ENCODE results near the gene ZC3HAV1. TPM values are rescaled to one million over a fixed set of nuclear protein-coding genes. Genes with fewer than 3 reads are reported as not detected.
"Not testable (repeated sequence)": the region's sequence is repeated elsewhere in the genome, so short reads cannot be mapped to it uniquely, and the experiment has no call there.

ZC3HAV1 gene
- total RNA-seq, 1 donor from 2014 or later = 43.6 TPM

DNA sequence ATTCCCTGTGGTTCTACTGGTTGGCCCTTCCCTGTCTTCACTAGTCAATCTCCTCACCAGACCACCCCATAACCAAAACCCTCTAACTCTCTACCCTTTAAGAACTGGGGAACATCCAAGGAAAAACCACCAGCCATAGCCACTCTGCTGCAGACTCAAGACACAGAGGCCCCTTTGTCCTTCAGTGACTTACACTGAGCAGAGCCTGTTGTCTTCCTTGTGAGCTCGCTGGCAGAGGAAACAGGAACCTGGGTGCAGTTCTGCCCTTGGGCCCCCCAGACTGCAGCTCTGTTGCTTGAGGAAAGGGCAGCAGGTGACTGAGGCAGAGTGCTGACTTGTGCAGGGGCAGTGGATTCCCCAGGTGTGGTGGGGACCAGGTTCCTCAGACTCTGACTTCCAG is 30.6 kb downstream of the ZC3HAV1 start:
- Histone ChIP-seq H3K9me3 (no peaks in the 10 kb centered on the region), H3K36me3 (peaks cover 92% of the 10 kb centered on the region), H3K4me3 (no peak overlapping the region), H3K27me3 (ENCODE audit: low read depth) (no peaks in the 10 kb centered on the region), H3K4me1 (peaks cover 13% of the 10 kb centered on the region), H3K27ac (no peak overlapping the region)
- DNase-seq (no peak), ATAC-seq (no peak)
- TF ChIP-seq, protein P1, sequence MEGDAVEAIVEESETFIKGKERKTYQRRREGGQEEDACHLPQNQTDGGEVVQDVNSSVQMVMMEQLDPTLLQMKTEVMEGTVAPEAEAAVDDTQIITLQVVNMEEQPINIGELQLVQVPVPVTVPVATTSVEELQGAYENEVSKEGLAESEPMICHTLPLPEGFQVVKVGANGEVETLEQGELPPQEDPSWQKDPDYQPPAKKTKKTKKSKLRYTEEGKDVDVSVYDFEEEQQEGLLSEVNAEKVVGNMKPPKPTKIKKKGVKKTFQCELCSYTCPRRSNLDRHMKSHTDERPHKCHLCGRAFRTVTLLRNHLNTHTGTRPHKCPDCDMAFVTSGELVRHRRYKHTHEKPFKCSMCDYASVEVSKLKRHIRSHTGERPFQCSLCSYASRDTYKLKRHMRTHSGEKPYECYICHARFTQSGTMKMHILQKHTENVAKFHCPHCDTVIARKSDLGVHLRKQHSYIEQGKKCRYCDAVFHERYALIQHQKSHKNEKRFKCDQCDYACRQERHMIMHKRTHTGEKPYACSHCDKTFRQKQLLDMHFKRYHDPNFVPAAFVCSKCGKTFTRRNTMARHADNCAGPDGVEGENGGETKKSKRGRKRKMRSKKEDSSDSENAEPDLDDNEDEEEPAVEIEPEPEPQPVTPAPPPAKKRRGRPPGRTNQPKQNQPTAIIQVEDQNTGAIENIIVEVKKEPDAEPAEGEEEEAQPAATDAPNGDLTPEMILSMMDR (IDR thresholded peaks at IDR 0.05) = no peak
- intact Hi-C loops (cut with DNase I) = no loop called here

- TF ChIP-seq, protein P1 (IDR thresholded peaks at IDR 0.05) = no peak
- Histone ChIP-seq H3K9me3 (no peaks in the 10 kb centered on the region), H3K27me3 (ENCODE audit: low read depth) (no peaks in the 10 kb centered on the region), H3K27ac (no peak overlapping the region), H3K36me3 (peaks cover 92% of the 10 kb centered on the region), H3K4me3 (no peak overlapping the region), H3K4me1 (peaks cover 13% of the 10 kb centered on the region)
- no peak for ATAC-seq
- intact Hi-C loops (cut with DNase I) = no loop called here
- no peak for DNase-seq
Measured at GRCh38 chr7:139078399-139078798, 31.1 kb downstream of the ZC3HAV1 start.

- DNase-seq; H3K27me3 ChIP-seq (ENCODE audit: low read depth); H3K4me3 ChIP-seq; intact Hi-C loops (cut with DNase I); H3K9me3 ChIP-seq; H3K27ac ChIP-seq: not testable (repeated sequence)
- ATAC-seq = peak; percentile 70 to 75
- Histone ChIP-seq H3K4me1 (peaks cover 13% of the 10 kb centered on the region), H3K36me3 (peaks cover 92% of the 10 kb centered on the region)
Measured at GRCh38 chr7:139077706-139078105, 31.8 kb downstream of the ZC3HAV1 start.

DNA sequence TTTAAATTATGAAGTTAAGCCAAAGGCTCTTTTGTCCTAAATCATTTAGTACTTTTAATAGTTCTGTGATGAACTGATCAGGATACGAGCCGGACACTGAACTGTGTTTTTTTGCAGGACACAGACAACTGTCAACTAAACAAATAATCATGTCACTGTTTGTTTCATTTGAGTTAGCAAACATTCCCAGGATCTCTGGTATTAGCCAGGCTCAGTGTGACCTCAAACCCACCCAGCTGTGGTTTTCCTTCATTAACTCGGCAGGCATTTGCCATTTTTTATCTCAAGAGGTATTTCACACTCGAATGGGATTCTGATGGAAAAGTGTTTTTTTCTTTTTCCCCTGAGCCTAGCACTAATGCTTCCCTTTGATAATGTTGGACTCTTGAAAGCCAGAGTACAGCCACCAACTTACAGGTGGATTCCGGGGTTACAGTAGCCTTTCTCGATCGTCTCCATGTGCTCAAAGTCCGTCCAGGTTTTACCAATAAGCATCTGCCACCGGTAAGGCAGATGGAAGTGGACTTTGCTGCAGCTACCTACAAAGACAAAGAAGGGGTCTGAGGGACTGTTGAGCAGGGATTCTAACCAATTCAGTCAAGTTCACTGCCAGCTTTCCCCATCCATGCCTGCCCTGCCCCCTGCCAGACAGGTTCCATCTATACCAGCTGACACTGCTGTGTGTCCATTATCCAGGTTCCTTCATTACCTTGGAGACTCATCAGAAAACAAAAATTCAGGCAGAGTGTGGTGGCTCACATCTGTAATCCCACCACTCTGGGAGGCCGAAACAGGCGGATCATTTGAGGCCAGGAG is 33.4 kb downstream of the ZC3HAV1 start:
- no peak for DNase-seq
- H3K27ac ChIP-seq = peak overlapping the region; percentile 42

GRCh38 chr7:139075031-139075652 is 34.4 kb downstream of the ZC3HAV1 start:
- TF ChIP-seq, protein P1 (IDR thresholded peaks at IDR 0.05) = peak; percentile 86
- peaks cover 92% of the 10 kb centered on the region for H3K36me3 ChIP-seq
- DNase-seq = peak; percentile 60
- peak; percentile 86 to 87 for ATAC-seq
- peaks cover 13% of the 10 kb centered on the region for H3K4me1 ChIP-seq
- H3K9me3 ChIP-seq = no peaks in the 10 kb centered on the region
- H3K27ac ChIP-seq = peak overlapping the region; percentile 42
- intact Hi-C loops (cut with DNase I) = no loop called here
- no peaks in the 10 kb centered on the region for H3K27me3 ChIP-seq (ENCODE audit: low read depth)
- no peak overlapping the region for H3K4me3 ChIP-seq

More for the DNA sequence above, 33.4 kb downstream of the ZC3HAV1 start:
- H3K4me1 ChIP-seq = peaks cover 13% of the 10 kb centered on the region
- no peak for ATAC-seq
- H3K4me3 ChIP-seq = no peak overlapping the region
- intact Hi-C loops (cut with DNase I) = no loop called here
- H3K9me3 ChIP-seq = no peaks in the 10 kb centered on the region
- H3K27me3 ChIP-seq (ENCODE audit: low read depth) = no peaks in the 10 kb centered on the region
- TF ChIP-seq, protein P1 (IDR thresholded peaks at IDR 0.05) = no peak
- H3K36me3 ChIP-seq = peaks cover 92% of the 10 kb centered on the region

- Histone ChIP-seq H3K4me1 (peaks cover 9% of the 10 kb centered on the region), H3K36me3 (peaks cover 92% of the 10 kb centered on the region), H3K27ac (no peak overlapping the region), H3K9me3 (no peaks in the 10 kb centered on the region), H3K4me3 (no peak overlapping the region), H3K27me3 (ENCODE audit: low read depth) (no peaks in the 10 kb centered on the region)
- DNase-seq (peak; percentile 64), ATAC-seq (peak in 1 of 2 donors; percentile 31)
- TF ChIP-seq, protein P1 (IDR thresholded peaks at IDR 0.05) = no peak
- intact Hi-C loops (cut with DNase I) = no loop called here
Measured at GRCh38 chr7:139072796-139073195, 36.7 kb downstream of the ZC3HAV1 start.
